ENCODE data around the gene SHISA7. TPM values are rescaled to one million over a fixed set of nuclear protein-coding genes. Genes with fewer than 3 reads are reported as not detected.

SHISA7 gene
- total RNA-seq, 1 donor from 2014 or later = not detected

GRCh38 chr19:55486043-55486970 is 43.2 kb upstream of the SHISA7 start:
- H3K27me3 Mint-ChIP-seq (ENCODE audit: unreplicated experiment) = peaks cover 7% of the 10 kb centered on the region
- H3K4me3 Mint-ChIP-seq (ENCODE audit: unreplicated experiment) = peak overlapping the region; percentile 91
- peaks cover 13% of the 10 kb centered on the region for H3K4me1 Mint-ChIP-seq (ENCODE audit: unreplicated experiment)
- DNase-seq (ENCODE audit: low spot score) = no peak
- H3K9me3 Mint-ChIP-seq (ENCODE audit: unreplicated experiment) = no peaks in the 10 kb centered on the region
- peaks cover 4% of the 10 kb centered on the region for H3K36me3 Mint-ChIP-seq (ENCODE audit: low read depth, unreplicated experiment)
- H3K27ac Mint-ChIP-seq (ENCODE audit: unreplicated experiment) = peak overlapping the region; percentile 93
- TF ChIP-seq, protein P1, sequence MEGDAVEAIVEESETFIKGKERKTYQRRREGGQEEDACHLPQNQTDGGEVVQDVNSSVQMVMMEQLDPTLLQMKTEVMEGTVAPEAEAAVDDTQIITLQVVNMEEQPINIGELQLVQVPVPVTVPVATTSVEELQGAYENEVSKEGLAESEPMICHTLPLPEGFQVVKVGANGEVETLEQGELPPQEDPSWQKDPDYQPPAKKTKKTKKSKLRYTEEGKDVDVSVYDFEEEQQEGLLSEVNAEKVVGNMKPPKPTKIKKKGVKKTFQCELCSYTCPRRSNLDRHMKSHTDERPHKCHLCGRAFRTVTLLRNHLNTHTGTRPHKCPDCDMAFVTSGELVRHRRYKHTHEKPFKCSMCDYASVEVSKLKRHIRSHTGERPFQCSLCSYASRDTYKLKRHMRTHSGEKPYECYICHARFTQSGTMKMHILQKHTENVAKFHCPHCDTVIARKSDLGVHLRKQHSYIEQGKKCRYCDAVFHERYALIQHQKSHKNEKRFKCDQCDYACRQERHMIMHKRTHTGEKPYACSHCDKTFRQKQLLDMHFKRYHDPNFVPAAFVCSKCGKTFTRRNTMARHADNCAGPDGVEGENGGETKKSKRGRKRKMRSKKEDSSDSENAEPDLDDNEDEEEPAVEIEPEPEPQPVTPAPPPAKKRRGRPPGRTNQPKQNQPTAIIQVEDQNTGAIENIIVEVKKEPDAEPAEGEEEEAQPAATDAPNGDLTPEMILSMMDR (IDR thresholded peaks at IDR 0.05; ENCODE audit: unreplicated experiment) = no peak

GRCh38 chr19:55485439-55486011 is 42.4 kb upstream of the SHISA7 start:
- no peak for DNase-seq (ENCODE audit: low spot score)
- TF ChIP-seq, protein P1 (IDR thresholded peaks at IDR 0.05; ENCODE audit: unreplicated experiment) = no peak

GRCh38 chr19:55484593-55485438 is 41.7 kb upstream of the SHISA7 start, which contains the start of gene NAT14:
NAT14 (plus strand) TSS chr19:55485188; CDS start chr19:55485709, 521 bp downstream.
- Mint-ChIP-seq H3K9me3 (ENCODE audit: unreplicated experiment) (no peaks in the 10 kb centered on the region), H3K27me3 (ENCODE audit: unreplicated experiment) (peaks cover 14% of the 10 kb centered on the region), H3K4me3 (ENCODE audit: unreplicated experiment) (peak within 1 kb of the TSS; percentile 91), H3K4me1 (ENCODE audit: unreplicated experiment) (peaks cover 13% of the 10 kb centered on the region), H3K27ac (ENCODE audit: unreplicated experiment) (peak within 1 kb of the TSS; percentile 93), H3K36me3 (ENCODE audit: low read depth, unreplicated experiment) (peaks cover 4% of the 10 kb centered on the region)
- peak; percentile 72 for DNase-seq (ENCODE audit: low spot score)
- TF ChIP-seq, protein P1 (IDR thresholded peaks at IDR 0.05; ENCODE audit: unreplicated experiment) = no peak

More at GRCh38 chr19:55485439-55486011, 42.4 kb upstream of the SHISA7 start:
- peaks cover 10% of the 10 kb centered on the region for H3K27me3 Mint-ChIP-seq (ENCODE audit: unreplicated experiment)
- peaks cover 4% of the 10 kb centered on the region for H3K36me3 Mint-ChIP-seq (ENCODE audit: low read depth, unreplicated experiment)
- H3K4me1 Mint-ChIP-seq (ENCODE audit: unreplicated experiment) = peaks cover 13% of the 10 kb centered on the region
- peak overlapping the region; percentile 91 for H3K4me3 Mint-ChIP-seq (ENCODE audit: unreplicated experiment)
- H3K9me3 Mint-ChIP-seq (ENCODE audit: unreplicated experiment) = no peaks in the 10 kb centered on the region
- peak overlapping the region; percentile 93 for H3K27ac Mint-ChIP-seq (ENCODE audit: unreplicated experiment)

DNA sequence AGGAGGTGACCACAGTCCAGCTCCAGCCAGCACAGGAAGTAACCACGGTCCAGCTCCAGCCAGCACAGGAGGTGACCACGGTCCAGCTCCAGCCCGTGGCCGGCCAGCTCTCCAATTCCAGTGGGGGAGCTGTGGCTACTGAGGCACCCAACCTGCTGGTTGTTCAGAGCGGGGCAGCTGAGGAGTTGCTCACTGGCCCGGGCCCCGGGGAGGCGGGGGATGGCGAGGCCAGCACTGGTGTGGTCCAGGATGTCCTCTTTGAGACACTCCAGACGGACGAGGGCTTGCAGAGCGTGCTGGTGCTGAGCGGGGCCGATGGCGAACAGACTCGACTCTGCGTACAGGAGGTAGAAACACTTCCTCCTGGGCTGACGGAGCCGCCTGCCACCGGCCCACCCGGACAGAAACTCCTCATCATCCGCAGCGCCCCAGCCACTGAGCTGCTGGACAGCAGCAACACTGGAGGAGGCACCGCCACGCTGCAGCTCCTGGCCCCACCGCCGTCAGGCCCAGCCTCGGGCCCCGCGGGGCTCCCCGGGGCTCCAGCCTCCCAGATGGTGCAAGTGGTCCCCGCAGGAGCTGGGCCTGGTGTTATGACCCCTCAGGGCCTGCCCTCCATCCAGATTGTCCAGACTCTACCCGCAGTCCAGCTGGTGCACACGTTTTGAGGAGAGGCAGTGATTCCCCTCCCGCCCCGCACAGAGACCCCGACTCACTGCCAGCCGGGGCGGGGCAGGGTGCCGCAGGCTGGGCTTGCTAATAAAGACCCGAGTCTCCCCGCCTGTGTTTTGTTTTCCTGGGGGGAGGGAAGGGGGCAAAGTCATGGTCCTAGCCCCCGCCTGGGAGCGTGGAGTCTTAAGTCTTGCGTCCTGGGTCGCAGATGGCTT is 40.8 kb upstream of the SHISA7 start:
- Mint-ChIP-seq H3K36me3 (ENCODE audit: low read depth, unreplicated experiment) (peaks cover 4% of the 10 kb centered on the region), H3K9me3 (ENCODE audit: unreplicated experiment) (no peaks in the 10 kb centered on the region), H3K27ac (ENCODE audit: unreplicated experiment) (no peak overlapping the region), H3K4me3 (ENCODE audit: unreplicated experiment) (no peak overlapping the region), H3K27me3 (ENCODE audit: unreplicated experiment) (peaks cover 16% of the 10 kb centered on the region), H3K4me1 (ENCODE audit: unreplicated experiment) (peaks cover 13% of the 10 kb centered on the region)
- TF ChIP-seq, protein P1 (IDR thresholded peaks at IDR 0.05; ENCODE audit: unreplicated experiment) = no peak
- no peak for DNase-seq (ENCODE audit: low spot score)
